AG04449 (cell line): ENCODE data around the gene ARHGEF33.

ENCODE experiments used
- CTCF ChIA-PET: fragments of 350-600 bp; formaldehyde crosslinking; extraction: SDS; loops from one replicate; lab custom pipeline; 2021; ENCODE audit warnings: antibody characterized with exemption; lab: Yijun Ruan, JAX
- POLR2A ChIA-PET: fragments of 400-600, 350-600 bp; formaldehyde crosslinking; extraction: SDS; loops from one replicate; lab custom pipeline; 2020; ENCODE audit warnings: antibody characterized with exemption, inconsistent platforms; lab: Yijun Ruan, JAX
- DNase-seq: peaks from one replicate; pipeline ENCODE4 v3.0.0-alpha.2; 2010; ENCODE audit warnings: low read depth, low spot score
- H3K4me3 ChIP-seq: 2 replicates; pipeline ENCODE4 v1.5.1; 2011; ENCODE audit warnings: low read depth, mild to moderate bottlenecking, control low read depth, low read length
- CTCF ChIP-seq: IDR thresholded peaks from one replicate; pipeline ENCODE4 v1.5.1; 2011; ENCODE audit warnings: mild to moderate bottlenecking, moderate library complexity, low read length, control low read depth, inconsistent platforms; ENCODE audit not compliant: insufficient read depth; ENCODE audit errors: missing control alignments

Gene ARHGEF33

DNA sequence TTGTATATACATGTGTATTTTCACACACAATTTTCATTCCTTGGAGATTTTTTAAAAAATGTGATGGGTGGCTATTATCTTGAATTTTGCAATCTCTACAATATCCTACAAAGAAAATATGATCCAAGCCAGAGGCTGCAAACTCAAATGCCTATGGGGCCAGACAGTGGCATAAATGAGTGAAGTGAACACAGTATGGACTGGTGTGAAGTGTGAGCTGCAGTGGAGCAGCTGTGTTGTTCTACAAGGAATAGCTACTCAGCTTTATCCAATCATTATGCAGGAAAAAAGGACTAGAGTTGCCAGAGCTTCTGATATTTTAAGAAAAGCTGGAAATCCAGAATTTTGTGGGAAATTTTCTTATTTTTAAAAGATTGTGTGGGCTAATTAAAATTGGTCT, 62.1 kb downstream of the ARHGEF33 start:
- no peak for TF ChIP-seq CTCF
- ChIA-PET CTCF (interaction anchor here (1.3 kb wide), 1 partner anchor 9 kb away, joined by 4 read pairs; no protein-coding TSS in a partner anchor), POLR2A (interaction anchor here (0.5 kb wide), 1 partner anchor 119 kb away, joined by 3 read pairs; no protein-coding TSS in a partner anchor)
- H3K4me3 ChIP-seq, result no peak overlapping the region
- no peak for DNase-seq

DNA sequence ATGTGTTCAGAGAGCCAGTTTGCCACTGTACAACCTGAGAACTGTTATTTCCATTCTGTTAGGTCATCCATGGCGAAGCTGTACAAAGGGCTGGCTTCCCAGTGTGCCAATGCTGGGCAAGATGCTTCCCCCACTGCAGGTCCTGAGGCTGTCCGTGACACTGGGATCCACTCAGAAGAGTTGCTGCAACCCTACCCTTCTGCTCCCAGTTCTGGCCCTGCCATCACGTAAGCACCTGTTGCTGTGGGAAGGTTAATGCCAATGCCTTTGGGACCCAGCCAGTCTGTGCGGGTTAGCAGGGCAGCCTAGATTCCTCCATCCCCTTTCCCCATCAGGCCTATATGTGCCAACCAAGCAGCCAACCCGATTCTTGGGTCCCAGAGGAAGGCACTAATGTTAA, 68.3 kb downstream of the ARHGEF33 start:
- ChIA-PET CTCF (interaction anchor here (3.4 to 4.0 kb wide), 2 partner anchors 11 kb away, joined by 18 to 23 read pairs; no protein-coding TSS in a partner anchor), POLR2A (no interaction called here)
- no peak for TF ChIP-seq CTCF
- no peak overlapping the region for H3K4me3 ChIP-seq
- no peak for DNase-seq

GRCh38 chr2:38959466-38959865, 69.8 kb downstream of the ARHGEF33 start:
- ChIA-PET CTCF (interaction anchor here (0.9 to 4.0 kb wide), 4 partner anchors 12 to 269 kb away, joined by 4 to 18 read pairs (median 6); no protein-coding TSS in a partner anchor), POLR2A (no interaction called here)
- no peak for DNase-seq
- TF ChIP-seq CTCF, result no peak
- peak overlapping the region; percentile 53; the same call in 1 of the 2 replicates for H3K4me3 ChIP-seq

GRCh38 chr2:38959938-38960608, 70.4 kb downstream of the ARHGEF33 start:
- CTCF ChIA-PET, result interaction anchor here (0.9 to 4.0 kb wide), 5 partner anchors 8 to 269 kb away, joined by 4 to 18 read pairs (median 4); no protein-coding TSS in a partner anchor
- POLR2A ChIA-PET, result interaction anchor here (1.2 kb wide), 1 partner anchor 78 kb away, joined by 3 read pairs; no protein-coding TSS in a partner anchor
- TF ChIP-seq CTCF, result peak; percentile 28
- DNase-seq, result peak; percentile 23
- peak overlapping the region; percentile 53 for H3K4me3 ChIP-seq

DNA sequence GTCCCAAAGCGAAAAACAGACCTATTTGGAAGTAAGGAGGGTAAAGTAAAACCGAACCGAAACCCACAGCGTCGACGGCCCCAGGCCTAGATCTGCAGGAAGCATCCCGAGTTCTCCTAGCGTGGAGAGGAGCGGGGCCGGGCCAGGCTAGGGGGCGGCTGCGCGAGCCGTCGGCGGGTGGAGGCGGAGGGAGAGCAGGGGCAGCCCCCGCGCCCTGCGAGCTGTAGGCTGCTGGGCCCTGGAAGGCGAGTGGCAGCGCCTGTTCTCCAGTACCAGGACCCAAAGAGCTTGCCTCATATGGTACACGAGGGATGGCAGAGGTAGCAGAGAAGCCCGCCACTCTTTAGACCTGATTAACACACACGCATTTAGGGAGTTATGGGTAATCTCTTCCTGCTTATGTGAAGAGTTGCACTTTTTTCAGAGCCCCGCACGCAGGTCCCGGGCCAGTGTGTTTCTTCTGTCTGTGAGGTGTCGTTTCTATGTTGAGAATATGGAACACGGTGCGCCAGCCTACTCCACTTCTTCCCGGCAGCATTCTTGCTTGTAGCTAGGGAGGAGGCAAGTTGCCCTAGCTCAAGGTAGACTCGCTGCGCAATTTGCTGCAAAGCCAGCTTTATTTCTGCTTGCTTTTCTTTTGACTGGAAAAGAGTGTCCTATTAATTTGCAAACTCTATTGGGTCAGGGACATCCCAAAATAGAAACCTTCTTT, 71.1 kb downstream of the ARHGEF33 start:
- ChIA-PET CTCF (interaction anchor here (0.9 to 4.0 kb wide), 4 partner anchors 9 to 268 kb away, joined by 3 to 18 read pairs (median 6); no protein-coding TSS in a partner anchor), POLR2A (interaction anchor here (1.2 kb wide), 1 partner anchor 77 kb away, joined by 3 read pairs; no protein-coding TSS in a partner anchor)
- TF ChIP-seq CTCF, result no peak
- peak overlapping the region; percentile 53 for H3K4me3 ChIP-seq
- DNase-seq, result no peak
